ENCODE data around the gene CBY1. TPM values are rescaled to one million over a fixed set of nuclear protein-coding genes. Genes with fewer than 3 reads are reported as not detected.

Gene CBY1
- total RNA-seq, 1 donor from 2014 or later = 14.1 TPM

DNA sequence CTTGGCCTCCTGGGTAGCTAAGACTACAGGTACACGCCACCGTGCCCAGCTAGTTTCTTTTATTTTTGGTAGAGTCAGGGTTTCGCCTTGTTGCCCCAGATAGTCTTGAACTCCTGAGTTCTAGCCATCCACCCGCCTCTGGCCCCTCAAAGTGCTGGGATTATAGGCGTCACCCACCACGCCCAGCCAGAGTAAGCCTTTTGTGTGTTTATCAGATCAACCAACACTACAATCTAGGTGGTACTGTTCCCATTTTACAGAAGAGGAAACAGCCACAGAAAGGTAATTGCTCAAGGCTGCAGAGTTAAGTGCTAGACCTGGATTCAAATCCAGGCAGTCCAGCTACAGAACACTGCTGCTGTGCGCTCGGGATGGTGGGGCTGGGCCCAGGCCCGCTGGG lies 28.5 kb downstream of the CBY1 start:
- no peaks in the 10 kb centered on the region for H3K9me3 ChIP-seq (ENCODE audit: control insufficient read depth in 3 of 3, low read length in 3 of 3)
- H3K9ac ChIP-seq (ENCODE audit: low read depth in 1 of 3, low read length in 3 of 3) = no peak overlapping the region
- H3K27ac ChIP-seq (ENCODE audit: low read depth, low read length) = no peak overlapping the region
- H3K27me3 ChIP-seq (ENCODE audit: control insufficient read depth in 3 of 3, insufficient read depth in 3 of 3, low read length in 3 of 3) = no peaks in the 10 kb centered on the region
- H3K36me3 ChIP-seq (ENCODE audit: control insufficient read depth in 3 of 3, insufficient read depth in 3 of 3, low read length in 3 of 3) = peaks cover 54 to 64% (median 54%) of the 10 kb centered on the region in 3 donors
- H3K4me1 ChIP-seq (ENCODE audit: control insufficient read depth in 3 of 3, insufficient read depth in 3 of 3, low read length in 3 of 3) = peaks cover 7 to 17% (median 11%) of the 10 kb centered on the region in 3 donors
- no peak overlapping the region for H3K4me3 ChIP-seq (ENCODE audit: low read length in 3 of 3)

GRCh38 chr22:38685761-38686160 lies 29.3 kb downstream of the CBY1 start:
- Histone ChIP-seq H3K9ac (ENCODE audit: low read depth in 1 of 3, low read length in 3 of 3) (no peak overlapping the region), H3K27ac (ENCODE audit: low read depth, low read length) (no peak overlapping the region), H3K4me3 (ENCODE audit: low read length in 3 of 3) (no peak overlapping the region), H3K9me3 (ENCODE audit: control insufficient read depth in 3 of 3, low read length in 3 of 3) (no peaks in the 10 kb centered on the region), H3K36me3 (ENCODE audit: control insufficient read depth in 3 of 3, insufficient read depth in 3 of 3, low read length in 3 of 3) (peaks cover 55 to 67% (median 56%) of the 10 kb centered on the region in 3 donors), H3K27me3 (ENCODE audit: control insufficient read depth in 3 of 3, insufficient read depth in 3 of 3, low read length in 3 of 3) (no peaks in the 10 kb centered on the region), H3K4me1 (ENCODE audit: control insufficient read depth in 3 of 3, insufficient read depth in 3 of 3, low read length in 3 of 3) (peaks cover 7 to 17% (median 11%) of the 10 kb centered on the region in 3 donors)

DNA sequence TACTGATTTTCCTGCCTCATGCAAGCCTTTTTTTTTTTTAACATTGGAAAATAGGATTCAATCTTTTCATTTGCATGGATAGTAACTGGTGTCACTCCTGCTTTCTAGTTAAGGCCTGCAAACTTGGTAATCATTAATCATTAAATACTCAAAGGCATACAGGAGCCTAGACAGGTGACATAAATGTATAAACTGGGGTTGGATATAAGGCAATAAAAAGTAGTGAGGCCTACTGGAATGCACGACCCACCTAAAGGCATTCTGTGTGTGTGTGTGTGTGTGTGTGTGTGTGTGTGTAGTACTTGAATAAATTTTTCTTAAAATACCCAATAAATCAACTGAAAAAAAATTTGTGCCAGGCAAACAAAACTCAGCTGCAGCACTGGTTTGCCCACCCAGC lies 33.2 kb downstream of the CBY1 start:
- Histone ChIP-seq H3K36me3 (ENCODE audit: control insufficient read depth in 3 of 3, insufficient read depth in 3 of 3, low read length in 3 of 3) (peaks cover 37 to 58% (median 50%) of the 10 kb centered on the region in 3 donors), H3K9ac (ENCODE audit: low read depth in 1 of 3, low read length in 3 of 3) (no peak overlapping the region), H3K27ac (ENCODE audit: low read depth, low read length) (no peak overlapping the region), H3K4me3 (ENCODE audit: low read length in 3 of 3) (no peak overlapping the region), H3K4me1 (ENCODE audit: control insufficient read depth in 3 of 3, insufficient read depth in 3 of 3, low read length in 3 of 3) (no peaks in the 10 kb centered on the region), H3K9me3 (ENCODE audit: control insufficient read depth in 3 of 3, low read length in 3 of 3) (no peaks in the 10 kb centered on the region), H3K27me3 (ENCODE audit: control insufficient read depth in 3 of 3, insufficient read depth in 3 of 3, low read length in 3 of 3) (no peaks in the 10 kb centered on the region)

- no peaks in the 10 kb centered on the region for H3K27me3 ChIP-seq (ENCODE audit: control insufficient read depth in 3 of 3, insufficient read depth in 3 of 3, low read length in 3 of 3)
- no peaks in the 10 kb centered on the region for H3K9me3 ChIP-seq (ENCODE audit: control insufficient read depth in 3 of 3, low read length in 3 of 3)
- no peak overlapping the region for H3K9ac ChIP-seq (ENCODE audit: low read depth in 1 of 3, low read length in 3 of 3)
- H3K27ac ChIP-seq (ENCODE audit: low read depth, low read length) = no peak overlapping the region
- H3K4me1 ChIP-seq (ENCODE audit: control insufficient read depth in 3 of 3, insufficient read depth in 3 of 3, low read length in 3 of 3) = peaks cover 13 to 26% (median 23%) of the 10 kb centered on the region in 3 donors
- H3K36me3 ChIP-seq (ENCODE audit: control insufficient read depth in 3 of 3, insufficient read depth in 3 of 3, low read length in 3 of 3) = peaks cover 6 to 25% (median 24%) of the 10 kb centered on the region in 3 donors
- H3K4me3 ChIP-seq (ENCODE audit: low read length in 3 of 3) = no peak overlapping the region
Observed at GRCh38 chr22:38694049-38694448, 37.6 kb downstream of the CBY1 start.

- Histone ChIP-seq H3K36me3 (ENCODE audit: control insufficient read depth in 3 of 3, insufficient read depth in 3 of 3, low read length in 3 of 3) (peaks cover 4 to 21% (median 17%) of the 10 kb centered on the region in 3 donors), H3K27me3 (ENCODE audit: control insufficient read depth in 3 of 3, insufficient read depth in 3 of 3, low read length in 3 of 3) (no peaks in the 10 kb centered on the region), H3K27ac (ENCODE audit: low read depth, low read length) (no peak overlapping the region), H3K4me3 (ENCODE audit: low read length in 3 of 3) (no peak overlapping the region), H3K9me3 (ENCODE audit: control insufficient read depth in 3 of 3, low read length in 3 of 3) (no peaks in the 10 kb centered on the region), H3K4me1 (ENCODE audit: control insufficient read depth in 3 of 3, insufficient read depth in 3 of 3, low read length in 3 of 3) (peaks cover 21 to 35% (median 32%) of the 10 kb centered on the region in 3 donors), H3K9ac (ENCODE audit: low read depth in 1 of 3, low read length in 3 of 3) (no peak overlapping the region)
Observed at GRCh38 chr22:38694940-38695339, 38.5 kb downstream of the CBY1 start.

- no peaks in the 10 kb centered on the region for H3K27me3 ChIP-seq (ENCODE audit: control insufficient read depth in 3 of 3, insufficient read depth in 3 of 3, low read length in 3 of 3)
- H3K9ac ChIP-seq (ENCODE audit: low read depth in 1 of 3, low read length in 3 of 3) = no peak overlapping the region
- H3K36me3 ChIP-seq (ENCODE audit: control insufficient read depth in 3 of 3, insufficient read depth in 3 of 3, low read length in 3 of 3) = peaks cover 2 to 20% (median 11%) of the 10 kb centered on the region in 3 donors
- peaks cover 26 to 41% (median 41%) of the 10 kb centered on the region in 3 donors for H3K4me1 ChIP-seq (ENCODE audit: control insufficient read depth in 3 of 3, insufficient read depth in 3 of 3, low read length in 3 of 3)
- H3K9me3 ChIP-seq (ENCODE audit: control insufficient read depth in 3 of 3, low read length in 3 of 3) = no peaks in the 10 kb centered on the region
- no peak overlapping the region for H3K4me3 ChIP-seq (ENCODE audit: low read length in 3 of 3)
- H3K27ac ChIP-seq (ENCODE audit: low read depth, low read length) = no peak overlapping the region
Observed at GRCh38 chr22:38696606-38697424, 40.4 kb downstream of the CBY1 start.

- H3K4me3 ChIP-seq (ENCODE audit: low read length in 3 of 3) = no peak overlapping the region
- peaks cover 26 to 41% (median 41%) of the 10 kb centered on the region in 3 donors for H3K4me1 ChIP-seq (ENCODE audit: control insufficient read depth in 3 of 3, insufficient read depth in 3 of 3, low read length in 3 of 3)
- H3K9me3 ChIP-seq (ENCODE audit: control insufficient read depth in 3 of 3, low read length in 3 of 3) = no peaks in the 10 kb centered on the region
- peaks cover 2 to 17% (median 7%) of the 10 kb centered on the region in 3 donors for H3K36me3 ChIP-seq (ENCODE audit: control insufficient read depth in 3 of 3, insufficient read depth in 3 of 3, low read length in 3 of 3)
- peak overlapping the region in 1 of 3 donors; percentile 33 for H3K9ac ChIP-seq (ENCODE audit: low read depth in 1 of 3, low read length in 3 of 3)
- H3K27ac ChIP-seq (ENCODE audit: low read depth, low read length) = peak overlapping the region; percentile 19
- no peaks in the 10 kb centered on the region for H3K27me3 ChIP-seq (ENCODE audit: control insufficient read depth in 3 of 3, insufficient read depth in 3 of 3, low read length in 3 of 3)
Observed at GRCh38 chr22:38697425-38698089, 41.1 kb downstream of the CBY1 start.

DNA sequence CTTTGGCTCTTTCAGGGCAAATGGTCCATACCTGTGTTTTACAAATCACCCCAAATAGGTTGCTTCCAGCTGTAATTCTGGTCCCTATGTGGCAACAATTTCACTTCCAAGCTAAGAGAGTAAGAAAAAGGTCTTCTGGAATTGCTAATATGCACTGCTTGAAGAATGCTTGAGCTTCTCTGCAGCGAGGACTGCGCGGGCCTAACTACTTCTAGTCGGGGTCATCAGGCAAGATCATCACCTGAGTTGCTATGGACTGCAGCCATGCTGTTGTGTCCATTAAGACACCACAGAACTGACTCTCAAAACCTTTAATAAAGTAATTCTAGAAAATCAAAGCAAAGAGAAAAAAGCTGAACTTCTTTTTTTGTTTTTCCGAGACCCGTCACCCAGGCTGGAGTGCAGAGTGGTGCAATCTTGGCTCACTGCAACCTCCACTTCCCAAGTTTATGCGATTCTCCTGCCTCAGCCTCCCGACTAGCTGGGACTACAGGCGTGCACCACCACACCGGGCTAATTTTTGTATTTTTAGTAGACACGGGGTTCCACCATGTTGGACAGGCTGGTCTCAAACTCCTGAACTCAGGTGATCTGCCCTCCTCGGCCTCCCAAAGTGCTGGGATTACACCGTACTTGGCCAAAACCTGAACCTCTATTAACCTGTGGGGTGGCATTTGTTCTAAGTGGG lies 42.1 kb downstream of the CBY1 start:
- H3K4me1 ChIP-seq (ENCODE audit: control insufficient read depth in 3 of 3, insufficient read depth in 3 of 3, low read length in 3 of 3) = peaks cover 26 to 41% (median 41%) of the 10 kb centered on the region in 3 donors
- H3K27ac ChIP-seq (ENCODE audit: low read depth, low read length) = no peak overlapping the region
- peak overlapping the region in 1 of 3 donors; percentile 17 for H3K9ac ChIP-seq (ENCODE audit: low read depth in 1 of 3, low read length in 3 of 3)
- H3K36me3 ChIP-seq (ENCODE audit: control insufficient read depth in 3 of 3, insufficient read depth in 3 of 3, low read length in 3 of 3) = peaks cover 2 to 17% (median 7%) of the 10 kb centered on the region in 3 donors
- peak overlapping the region; percentile 82 to 92 (median 88) for H3K4me3 ChIP-seq (ENCODE audit: low read length in 3 of 3)
- no peaks in the 10 kb centered on the region for H3K27me3 ChIP-seq (ENCODE audit: control insufficient read depth in 3 of 3, insufficient read depth in 3 of 3, low read length in 3 of 3)
- H3K9me3 ChIP-seq (ENCODE audit: control insufficient read depth in 3 of 3, low read length in 3 of 3) = no peaks in the 10 kb centered on the region

GRCh38 chr22:38699143-38699542 lies 42.7 kb downstream of the CBY1 start:
- Histone ChIP-seq H3K27ac (ENCODE audit: low read depth, low read length) (peak overlapping the region; percentile 97), H3K27me3 (ENCODE audit: control insufficient read depth in 3 of 3, insufficient read depth in 3 of 3, low read length in 3 of 3) (no peaks in the 10 kb centered on the region), H3K9ac (ENCODE audit: low read depth in 1 of 3, low read length in 3 of 3) (peak overlapping the region; percentile 89 to 97 (median 96)), H3K36me3 (ENCODE audit: control insufficient read depth in 3 of 3, insufficient read depth in 3 of 3, low read length in 3 of 3) (peaks cover 2 to 14% (median 7%) of the 10 kb centered on the region in 3 donors), H3K4me1 (ENCODE audit: control insufficient read depth in 3 of 3, insufficient read depth in 3 of 3, low read length in 3 of 3) (peaks cover 26 to 41% (median 41%) of the 10 kb centered on the region in 3 donors), H3K4me3 (ENCODE audit: low read length in 3 of 3) (peak overlapping the region; percentile 82 to 92 (median 88)), H3K9me3 (ENCODE audit: control insufficient read depth in 3 of 3, low read length in 3 of 3) (no peaks in the 10 kb centered on the region)

Data from skeletal muscle tissue (tissue), 4 donors.